ENCODE results near the gene DSCAML1. TPM values are rescaled to one million over a fixed set of nuclear protein-coding genes. Genes with fewer than 3 reads are reported as not detected.

The DSCAML1 gene
- total RNA-seq, 2 experiments from 2014 or later: 0.13 to 0.29 TPM

- Mint-ChIP-seq H3K4me3 (no peak overlapping the region), H3K27me3 (no peaks in the 10 kb centered on the region), H3K9me3 (no peaks in the 10 kb centered on the region), H3K27ac (peak overlapping the region; percentile 98), H3K36me3 (ENCODE audit: low read depth) (no peaks in the 10 kb centered on the region), H3K4me1 (ENCODE audit: low read depth) (peaks cover 83% of the 10 kb centered on the region)
- TF ChIP-seq CTCF (IDR thresholded peaks at IDR 0.05): no peak
- intact Hi-C loops (cut with micrococcal nuclease): loop anchor here (5.0 kb wide), 2 partner anchors 132 to 232 kb away; no protein-coding TSS in a partner anchor
- POLR2A ChIA-PET: interaction anchor here (1.3 kb wide), 1 partner anchor 122 kb away, joined by 3 read pairs; no protein-coding TSS in a partner anchor
- ATAC-seq (no peak), DNase-seq (no peak)
- CTCF ChIA-PET: interaction anchor here (2.0 to 15.2 kb wide), 4 partner anchors 8 to 234 kb away, joined by 5 to 188 read pairs (median 117); no protein-coding TSS in a partner anchor
Observed at GRCh38 chr11:117820071-117820470, 23.1 kb upstream of the DSCAML1 start.

GRCh38 chr11:117819096-117820040 is 22.4 kb upstream of the DSCAML1 start:
- Mint-ChIP-seq H3K9me3 (no peaks in the 10 kb centered on the region), H3K36me3 (ENCODE audit: low read depth) (no peaks in the 10 kb centered on the region), H3K27me3 (no peaks in the 10 kb centered on the region), H3K4me3 (no peak overlapping the region), H3K4me1 (ENCODE audit: low read depth) (peaks cover 83% of the 10 kb centered on the region), H3K27ac (peak overlapping the region; percentile 98)
- CTCF ChIA-PET: interaction anchor here (0.8 to 15.2 kb wide), 11 partner anchors 9 to 394 kb away, joined by 3 to 196 read pairs (median 13); no protein-coding TSS in a partner anchor
- no peak for TF ChIP-seq CTCF (IDR thresholded peaks at IDR 0.05)
- POLR2A ChIA-PET: interaction anchor here (0.8 to 1.3 kb wide), 2 partner anchors 11 to 122 kb away, joined by 3 to 4 read pairs; no protein-coding TSS in a partner anchor
- intact Hi-C loops (cut with micrococcal nuclease): loop anchor here (5.0 kb wide), 2 partner anchors 133 to 233 kb away; no protein-coding TSS in a partner anchor
- DNase-seq (peak; percentile 33), ATAC-seq (no peak)

- peak overlapping the region; percentile 63 for H3K4me3 Mint-ChIP-seq
Observed at GRCh38 chr11:117818041-117818873, 21.2 kb upstream of the DSCAML1 start.

More at GRCh38 chr11:117818041-117818873, 21.2 kb upstream of the DSCAML1 start:
- Mint-ChIP-seq H3K36me3 (ENCODE audit: low read depth) (no peaks in the 10 kb centered on the region), H3K27ac (peak overlapping the region; percentile 98), H3K9me3 (no peaks in the 10 kb centered on the region), H3K4me1 (ENCODE audit: low read depth) (peaks cover 80% of the 10 kb centered on the region), H3K27me3 (no peaks in the 10 kb centered on the region)
- CTCF ChIA-PET: interaction anchor here (0.7 to 15.2 kb wide), 23 partner anchors 9 to 392 kb away, joined by 3 to 196 read pairs (median 5); partner anchors contain the start of genes IL10RA and TMPRSS13
- DNase-seq: peak; percentile 84
- peak; percentile 40 for ATAC-seq
- TF ChIP-seq CTCF (IDR thresholded peaks at IDR 0.05): no peak
- intact Hi-C loops (cut with micrococcal nuclease): no loop called here
- POLR2A ChIA-PET: interaction anchor here (0.8 to 2.2 kb wide), 9 partner anchors 10 to 588 kb away, joined by 3 to 15 read pairs (median 4); no protein-coding TSS in a partner anchor
